Measurements from ENCODE around the gene C1orf52.

DNA sequence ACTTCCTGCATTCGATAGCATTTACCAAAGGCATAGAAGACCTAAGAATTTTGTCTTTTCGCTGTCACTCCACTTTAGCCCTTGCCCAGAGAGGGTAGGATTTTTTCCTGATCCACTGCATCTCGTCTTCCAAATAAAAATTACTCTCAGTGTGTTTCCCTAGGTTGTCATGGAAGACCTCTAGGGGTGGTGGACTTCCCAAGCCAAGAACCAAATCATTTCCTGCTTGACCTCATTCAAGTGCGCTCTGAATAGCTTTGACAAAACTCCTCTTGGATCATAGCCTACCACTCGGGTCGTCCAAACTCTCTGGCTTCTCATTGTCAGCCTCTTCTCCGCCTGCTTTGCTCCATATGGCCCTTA, 431 bp upstream of the C1orf52 start:
- TF ChIP-seq CTCF (IDR thresholded peaks at IDR 0.05) (peak in 1 of 3 experiments; percentile 7), POLR2A (IDR thresholded peaks at IDR 0.05) (no peak), POLR2AphosphoS5 (IDR thresholded peaks at IDR 0.05; ENCODE audit: insufficient read depth in 1 of 2, low read depth in 1 of 2) (no peak)
